Lung (tissue), 12 donors: ENCODE results near the gene ENAM. TPM values are rescaled to one million over a fixed set of nuclear protein-coding genes. Genes with fewer than 3 reads are reported as not detected.

ENCODE experiments used
- ATAC-seq: fragments of 200-7000 bp; cut with Tn5 transposase; one replicate; pipeline ENCODE4 v1.9.1; 2020; ENCODE audit warnings: moderate number of reproducible peaks; ENCODE audit not compliant: insufficient read depth, low FRiP score
- DNase-seq, 3 donors: peaks; one replicate each; pipeline ENCODE4 v3.0.0-alpha.2; 2013 to 2017
- H3K27ac ChIP-seq, 2 donors: one replicate each; pipeline ENCODE4 v1.5.1; 2013; ENCODE audit warnings: mild to moderate bottlenecking in 2 of 2, moderate library complexity in 2 of 2, control low read depth in 1 of 2, inconsistent platforms in 1 of 2, low read depth in 1 of 2, low read length in 1 of 2
- H3K27me3 ChIP-seq, 3 donors: one replicate each; pipeline ENCODE4 v1.5.1; 2013; ENCODE audit warnings: low read length in 2 of 3; ENCODE audit not compliant: control insufficient read depth in 3 of 3, insufficient read depth in 3 of 3
- H3K36me3 ChIP-seq, 4 donors: one replicate each; pipeline ENCODE4 v1.5.1; 2013; ENCODE audit warnings: low read length in 4 of 4, mild to moderate bottlenecking in 1 of 4, moderate library complexity in 1 of 4; ENCODE audit not compliant: control insufficient read depth in 4 of 4, insufficient read depth in 4 of 4
- H3K4me1 ChIP-seq, 5 donors: one replicate each; pipeline ENCODE4 v1.5.1; 2013; ENCODE audit warnings: low read length in 5 of 5, mild to moderate bottlenecking in 2 of 5, moderate library complexity in 1 of 5; ENCODE audit not compliant: control insufficient read depth in 5 of 5, insufficient read depth in 5 of 5
- H3K4me3 ChIP-seq: one replicate; pipeline ENCODE4 v1.5.1; 2013; ENCODE audit warnings: mild to moderate bottlenecking, control low read depth, moderate library complexity
- H3K9ac ChIP-seq, 2 donors: one replicate each; pipeline ENCODE4 v1.5.1; 2013; ENCODE audit warnings: low read length in 2 of 2, control low read depth in 1 of 2; ENCODE audit not compliant: insufficient read depth in 1 of 2
- H3K9me3 ChIP-seq, 4 donors: one replicate each; pipeline ENCODE4 v1.5.1; 2013; ENCODE audit warnings: low read length in 3 of 4, mild to moderate bottlenecking in 1 of 4, moderate library complexity in 1 of 4; ENCODE audit not compliant: control insufficient read depth in 4 of 4, insufficient read depth in 3 of 4
- CTCF ChIP-seq: IDR thresholded peaks from 2 replicates; pipeline ENCODE4 v1.5.1; 2012; ENCODE audit warnings: mild to moderate bottlenecking; ENCODE audit errors: control extremely low read depth, extremely low read depth
- WGBS, 2 donors: extraction: QIAGEN DNeasy Blood & Tissue Kit; methylation state at CpG; one replicate each; pipeline ENCODE4 v1.1.7; 2013; 5-methylcytosine and 5-hydroxymethylcytosine counted together
- polyA plus RNA-seq, 2 donors: library from polyadenylated mRNA; stranded (reverse); fragments of 200-250 nt; gene quantifications; one replicate each; pipeline ENCODE4 v1.2.1, GENCODE V29; 2013
- total RNA-seq, 2 donors: library from RNA; depleted of rRNA in 1 of 2; stranded (reverse); fragments of >200 nt in 1 of 2; gene quantifications; one replicate each; pipeline ENCODE4 v1.2.1, GENCODE V29; 2014 to 2021
- donor health status: control.
- donor health status: control.
- donor health status: Bipolar disorder and iron deficiency.
- donor health status: healthy.
- donor health status: DM: yes; HTN: yes; CAD: no.

ENAM gene
- total and polyA plus RNA-seq, 4 donors, result 0.06 to 0.28 (median 0.09) TPM

GRCh38 chr4:70666369-70666768 lies 37.8 kb downstream of the ENAM start, which contains the start of gene JCHAIN:
Gene JCHAIN, minus strand, starts transcription at chr4:70666508. Its CDS starts 18 bp downstream, at chr4:70666490.
- H3K9me3 ChIP-seq, result no peaks in the 10 kb centered on the region
- peaks cover 0 to 9% (median 5%) of the 10 kb centered on the region in 5 donors for H3K4me1 ChIP-seq
- H3K27ac ChIP-seq, result no peak within 1 kb of the TSS
- H3K4me3 ChIP-seq, result no peak within 1 kb of the TSS
- no peaks in the 10 kb centered on the region for H3K36me3 ChIP-seq
- TF ChIP-seq CTCF, result no peak
- no peaks in the 10 kb centered on the region for H3K27me3 ChIP-seq
- DNase-seq (no peak), ATAC-seq (no peak)
- no peak within 1 kb of the TSS for H3K9ac ChIP-seq
- 67 to 84% methylated on average over 1 of the region's 1 CpG for WGBS, 2 donors

- Histone ChIP-seq H3K9ac (no peak overlapping the region), H3K9me3 (no peaks in the 10 kb centered on the region), H3K4me1 (peaks cover 0 to 9% (median 5%) of the 10 kb centered on the region in 5 donors), H3K36me3 (no peaks in the 10 kb centered on the region), H3K27ac (no peak overlapping the region), H3K27me3 (no peaks in the 10 kb centered on the region), H3K4me3 (no peak overlapping the region)
- no peak for TF ChIP-seq CTCF
- 39 to 52% methylated on average over 3 of the region's 3 CpGs for WGBS, 2 donors
- DNase-seq, result peak; percentile 19 to 82 (median 68)
- peak; percentile 27 for ATAC-seq
Observed at GRCh38 chr4:70667740-70668535, 39.4 kb downstream of the ENAM start.

- no peak for TF ChIP-seq CTCF
- Histone ChIP-seq H3K9me3 (no peaks in the 10 kb centered on the region), H3K4me1 (peaks cover 0 to 20% (median 5%) of the 10 kb centered on the region in 5 donors), H3K27me3 (no peaks in the 10 kb centered on the region), H3K36me3 (no peaks in the 10 kb centered on the region), H3K4me3 (no peak overlapping the region), H3K27ac (no peak overlapping the region), H3K9ac (no peak overlapping the region)
- WGBS, 2 donors, result 85 to 89% methylated on average over 5 of the region's 5 CpGs
- DNase-seq, result no peak
- no peak for ATAC-seq
Observed at GRCh38 chr4:70670332-70671014, 41.9 kb downstream of the ENAM start.
